HG02973 (cell line): ENCODE measurements around the gene MRPS18A.

Experiments
- ATAC-seq: cut with Tn5 transposase; IDR thresholded peaks from one replicate; pipeline ENCODE4 v1.9.1; 2021; ENCODE audit warnings: moderate library complexity; ENCODE audit not compliant: unreplicated experiment

The MRPS18A gene

GRCh38 chr6:43687437-43688347, at the start of gene MRPS18A:
Gene MRPS18A (minus strand): TSS chr6:43687791. CDS start chr6:43687779, 12 bp downstream.
- peak; percentile 85 for ATAC-seq

GRCh38 chr6:43736844-43737243, 49.3 kb upstream of the MRPS18A start:
- no peak for ATAC-seq

- ATAC-seq = no peak
Observed at GRCh38 chr6:43736211-43736786, 48.7 kb upstream of the MRPS18A start.

DNA sequence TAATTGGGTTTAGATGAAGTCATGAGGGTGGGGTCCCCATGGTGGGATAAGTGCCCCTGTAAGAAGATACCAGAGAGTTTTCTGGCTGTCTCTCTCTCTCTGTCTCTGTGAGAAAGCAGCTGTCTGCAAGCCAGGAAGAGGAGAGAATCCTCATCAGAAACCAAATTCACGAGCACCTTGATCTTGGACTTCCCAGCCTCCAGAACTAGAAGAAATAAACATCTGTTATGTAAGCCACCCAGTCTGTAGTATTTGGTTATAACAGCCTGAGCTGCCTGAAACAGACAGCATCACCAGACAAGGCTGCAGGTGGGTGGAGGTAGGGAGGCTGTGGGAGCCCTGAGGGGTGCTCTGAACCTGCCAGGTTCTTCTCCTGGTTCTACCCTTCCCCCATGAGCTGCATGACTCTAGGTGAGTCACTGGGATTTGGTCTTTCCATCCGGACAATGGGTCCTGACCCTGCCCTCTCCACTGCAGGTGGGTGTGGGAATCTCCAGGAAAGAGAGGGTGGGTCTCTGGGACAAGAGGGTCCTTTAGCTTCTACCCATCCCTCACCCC, 48.1 kb upstream of the MRPS18A start:
- no peak for ATAC-seq

DNA sequence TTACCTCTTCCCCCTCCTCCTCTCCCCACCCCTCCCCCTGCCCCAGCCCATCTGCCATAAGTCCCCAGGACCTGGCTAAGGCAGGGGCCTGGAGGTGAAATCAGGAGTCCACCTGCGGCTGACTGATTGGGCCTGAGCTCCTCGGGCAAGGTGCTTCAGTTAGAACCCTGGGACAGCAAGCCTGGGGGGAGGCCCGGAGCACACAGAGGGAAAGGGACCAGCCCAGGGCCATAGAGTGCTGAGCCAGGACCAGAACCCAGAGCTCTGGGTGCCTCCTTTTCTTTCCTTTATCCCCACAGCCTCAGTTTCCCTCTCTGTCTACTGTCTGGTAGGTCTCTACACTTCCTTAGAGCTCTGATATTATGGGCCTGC, 46.7 kb upstream of the MRPS18A start:
- peak; percentile 11 for ATAC-seq

DNA sequence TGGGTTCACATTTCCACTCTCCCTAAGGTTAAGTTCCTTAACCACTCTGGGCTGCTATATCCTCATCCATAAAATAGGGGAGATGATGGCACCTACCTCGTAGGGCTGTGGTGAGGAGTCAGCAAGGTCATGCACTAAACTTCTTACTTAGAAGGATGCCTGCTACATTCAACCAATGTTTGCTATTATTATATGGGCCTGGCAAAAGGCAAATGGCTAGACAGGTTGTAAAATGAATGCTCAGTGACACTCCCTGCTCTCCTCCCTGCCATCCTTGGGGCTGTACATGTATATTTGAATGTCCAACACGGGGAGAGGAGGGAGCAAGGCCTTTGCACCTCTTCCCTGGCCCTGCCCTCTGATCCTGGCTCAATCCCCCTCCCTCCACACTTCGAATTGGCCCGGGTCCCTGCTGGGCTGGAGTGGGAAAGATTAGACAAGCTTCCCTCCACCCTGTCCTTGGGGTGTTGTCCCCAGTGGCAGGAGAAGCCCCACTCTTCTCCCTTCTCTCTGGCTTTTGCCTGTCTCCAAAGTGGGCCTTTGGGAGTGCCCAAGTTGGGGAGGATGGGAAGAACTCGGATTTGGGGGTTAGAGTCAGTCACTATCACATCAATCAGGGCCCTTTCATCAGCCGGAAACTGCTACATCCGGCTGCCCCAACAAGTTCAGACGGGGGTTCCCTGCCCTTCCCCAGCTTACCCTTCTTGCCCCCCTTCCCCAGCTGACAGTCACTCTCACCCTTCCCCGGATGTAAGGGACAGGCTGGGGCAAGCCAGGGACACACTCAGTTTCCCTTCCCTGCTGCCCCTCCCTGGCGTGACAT, 46.1 kb upstream of the MRPS18A start:
- ATAC-seq = peak; percentile 65

DNA sequence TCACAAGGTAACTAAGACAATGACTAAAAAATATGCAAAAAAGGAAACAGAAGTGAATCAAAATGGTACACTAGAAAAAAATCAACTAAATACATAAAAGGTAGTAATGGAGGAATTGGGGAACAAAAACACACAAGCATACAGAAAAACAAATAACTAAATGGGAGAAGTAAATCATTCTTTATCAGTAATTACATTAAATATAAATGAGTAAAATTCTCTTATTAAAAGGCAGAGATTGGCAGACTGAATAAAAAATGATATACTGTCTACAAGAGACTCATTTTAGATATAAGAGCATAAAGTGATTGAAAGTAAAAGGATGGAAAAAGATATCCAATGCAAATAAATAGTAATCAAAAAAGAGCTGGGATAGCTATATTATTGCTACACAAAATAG, 43.0 kb upstream of the MRPS18A start:
- ATAC-seq = no peak

DNA sequence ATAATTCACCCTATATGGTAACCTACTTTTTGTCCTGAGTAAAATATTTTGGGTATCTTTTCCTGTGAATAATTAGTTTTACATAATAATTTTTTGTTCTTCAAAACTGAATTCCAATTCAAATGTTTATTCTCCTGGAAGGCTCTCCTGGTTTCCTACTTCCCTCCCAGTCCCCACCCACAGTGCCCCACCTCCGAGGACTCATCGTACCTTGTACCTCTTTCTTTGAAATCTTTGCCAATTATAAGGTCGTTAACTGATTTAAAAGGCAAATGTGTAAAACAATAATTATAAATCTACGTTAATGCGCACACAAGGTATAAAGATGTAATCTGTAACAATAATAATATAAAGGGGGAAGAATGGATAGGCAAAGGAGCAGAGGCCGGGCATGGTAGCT, 41.9 kb upstream of the MRPS18A start:
- ATAC-seq = no peak

DNA sequence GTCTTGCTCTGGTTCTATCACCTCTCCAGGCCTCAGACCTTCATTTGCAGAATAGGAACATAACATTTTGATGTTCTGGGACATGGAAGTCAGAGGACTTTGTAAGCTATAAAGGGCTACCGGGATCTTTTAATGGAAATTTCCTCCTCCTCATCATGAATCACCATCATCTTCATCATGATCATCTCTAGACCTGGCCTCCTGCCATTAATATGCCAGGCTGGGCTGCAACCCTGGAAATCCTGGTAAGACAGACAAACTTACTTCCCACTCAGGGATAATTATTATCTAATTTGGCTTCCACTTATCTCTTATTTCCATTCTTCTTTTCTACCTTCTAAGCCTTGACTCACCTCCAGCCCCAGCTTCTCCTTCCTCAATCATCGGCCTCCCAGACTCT, 41.0 kb upstream of the MRPS18A start:
- no peak for ATAC-seq

DNA sequence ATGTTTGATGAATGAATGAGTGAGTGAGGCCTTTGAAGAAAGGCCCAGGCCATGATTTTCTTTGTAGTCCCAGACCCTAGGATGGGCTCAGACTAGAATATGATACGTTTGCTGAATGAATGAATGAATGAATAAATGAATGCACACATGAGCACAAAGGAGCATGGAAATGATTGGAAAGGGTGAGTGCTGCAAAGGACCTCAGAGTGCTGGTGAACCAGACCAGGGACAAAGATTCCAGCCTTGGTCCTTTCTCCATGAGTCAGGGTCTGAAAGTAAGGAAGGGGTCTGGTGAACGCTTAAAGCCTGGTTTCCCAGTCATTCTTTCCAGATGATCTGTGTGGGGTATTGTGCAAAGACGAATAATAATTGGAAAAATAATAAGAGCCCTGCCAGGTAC, 40.0 kb upstream of the MRPS18A start:
- no peak for ATAC-seq

DNA sequence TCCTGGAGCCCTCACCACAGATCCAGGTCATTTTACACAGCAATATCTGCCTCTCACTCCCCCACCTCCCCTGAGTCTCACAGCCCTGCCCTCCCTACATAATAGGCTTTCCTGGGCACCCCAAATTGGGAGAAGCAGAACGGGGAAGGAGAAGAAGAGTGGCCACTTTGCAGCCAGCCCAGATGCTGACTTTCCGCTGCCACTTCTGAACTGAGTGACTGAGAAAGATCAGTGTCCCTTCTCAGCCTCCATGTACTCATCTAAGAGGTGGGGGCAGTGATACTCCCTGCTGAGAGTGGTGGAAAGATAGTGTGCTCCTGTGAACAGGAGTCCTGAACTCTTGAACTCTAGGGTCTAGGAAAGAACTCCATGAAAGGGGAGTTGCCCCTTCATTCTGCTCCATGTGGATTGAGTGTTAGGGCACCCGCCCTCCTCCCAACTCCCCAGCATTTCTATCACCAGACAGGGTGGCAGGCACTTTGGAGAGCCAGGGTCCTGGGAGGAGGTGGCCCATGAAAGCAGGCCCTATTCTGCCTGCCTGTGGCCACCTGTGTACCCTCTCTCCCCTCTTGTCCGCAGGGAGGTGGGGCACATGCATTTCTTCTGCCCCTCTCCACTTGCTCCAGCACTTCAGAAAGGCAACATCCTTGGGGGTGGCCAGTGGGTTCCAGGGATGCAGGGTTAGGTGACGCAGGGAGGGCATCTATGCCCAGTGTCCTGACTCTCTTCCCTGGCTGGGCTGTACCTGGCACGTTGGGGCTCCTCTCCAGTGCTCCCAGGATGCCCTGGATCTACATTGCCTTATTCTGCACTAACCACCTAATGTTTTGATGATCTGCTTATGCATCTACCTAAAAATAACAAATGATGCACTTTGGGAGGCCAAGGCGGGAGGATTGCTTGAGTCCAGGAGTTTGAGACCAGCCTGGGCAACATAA, 38.3 kb upstream of the MRPS18A start:
- peak; percentile 14 for ATAC-seq

GRCh38 chr6:43724914-43725642, 37.5 kb upstream of the MRPS18A start:
- peak; percentile 48 for ATAC-seq

- no peak for ATAC-seq
Observed at GRCh38 chr6:43724354-43724753, 36.8 kb upstream of the MRPS18A start.

- ATAC-seq = peak; percentile 54
Observed at GRCh38 chr6:43723737-43724295, 36.2 kb upstream of the MRPS18A start.

- ATAC-seq = no peak
Observed at GRCh38 chr6:43722920-43723545, 35.4 kb upstream of the MRPS18A start.

- no peak for ATAC-seq
Observed at GRCh38 chr6:43720999-43721398, 33.4 kb upstream of the MRPS18A start.

GRCh38 chr6:43719511-43719910, 31.9 kb upstream of the MRPS18A start:
- ATAC-seq = no peak

DNA sequence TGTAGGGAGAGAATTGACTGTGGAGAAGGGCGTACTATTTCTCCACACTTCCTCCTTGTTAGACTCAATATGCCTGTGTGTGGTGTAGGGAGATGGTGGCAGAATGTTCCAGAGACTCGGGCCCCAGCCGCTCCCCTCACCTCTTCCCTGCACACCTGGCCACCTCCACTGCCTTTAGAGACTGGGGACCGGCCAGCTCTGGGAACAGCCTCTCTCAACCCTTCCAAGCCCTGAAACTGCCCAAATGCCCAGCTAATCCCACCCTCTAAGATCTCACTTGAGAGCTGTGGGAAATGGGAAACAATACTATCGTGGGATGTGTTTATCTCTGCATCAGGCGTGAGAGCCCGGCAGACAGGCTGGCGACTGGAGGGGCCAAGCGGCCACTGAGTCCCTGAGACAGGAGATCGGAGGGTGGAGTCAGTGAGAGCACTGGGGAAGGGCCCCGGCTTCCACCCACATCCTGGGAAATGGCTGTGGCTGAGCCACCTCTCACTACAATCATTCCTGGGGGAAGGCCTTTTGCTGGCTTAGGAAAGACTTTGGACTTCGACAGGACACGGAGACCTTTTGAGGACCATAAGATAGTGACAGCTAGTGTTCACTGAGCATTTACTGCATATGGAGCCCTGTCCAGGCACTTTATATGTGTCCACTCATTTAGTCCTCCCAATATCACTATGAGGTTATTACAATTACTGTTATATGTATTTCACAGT, 31.0 kb upstream of the MRPS18A start:
- no peak for ATAC-seq
